Keratinocyte (primary cell): Measurements from ENCODE around the gene SH2D1B. TPM values are rescaled to one million over a fixed set of nuclear protein-coding genes. Genes with fewer than 3 reads are reported as not detected.

ENCODE experiments used
- DNase-seq: peaks from one replicate; pipeline ENCODE4 v3.0.0-alpha.2; 2011; ENCODE audit warnings: low read depth, missing footprints, low spot score
- FAIRE-seq: peaks from 2 replicates; lab custom pipeline; 2011; peaks lifted over from hg19 to GRCh38; lab: Jason Lieb, UNC
- H2AFZ ChIP-seq: 2 replicates; pipeline ENCODE4 v1.6.0; 2012; ENCODE audit warnings: low read length, control low read depth, inconsistent platforms; ENCODE audit not compliant: control insufficient read depth
- H3K27ac ChIP-seq: 2 replicates; pipeline ENCODE4 v1.5.1; 2011; ENCODE audit warnings: low read length; ENCODE audit not compliant: control insufficient read depth, insufficient read depth
- H3K27me3 ChIP-seq: 3 replicates; pipeline ENCODE4 v1.6.0; 2011; ENCODE audit warnings: low read length; ENCODE audit not compliant: control insufficient read depth, insufficient read depth; ENCODE audit errors: extremely low read depth
- H3K36me3 ChIP-seq, 2 experiments: 2 replicates in 1 of 2; 3 replicates in 1 of 2; pipeline ENCODE4 v1.5.1; 2011; ENCODE audit warnings: low read length in 2 of 2, mild to moderate bottlenecking in 1 of 2; ENCODE audit not compliant: control insufficient read depth in 2 of 2, insufficient read depth in 2 of 2; ENCODE audit errors: extremely low read depth in 1 of 2
- H3K4me1 ChIP-seq: 3 replicates; pipeline ENCODE4 v1.5.1; 2011; ENCODE audit warnings: low read length; ENCODE audit not compliant: control insufficient read depth, insufficient read depth; ENCODE audit errors: extremely low read depth
- H3K4me2 ChIP-seq: 3 replicates; pipeline ENCODE4 v1.6.0; 2011; ENCODE audit warnings: low read depth, low read length; ENCODE audit not compliant: control insufficient read depth, insufficient read depth; ENCODE audit errors: extremely low read depth
- H3K4me3 ChIP-seq, 3 experiments: fragments of 200-600 bp in 1 of 3; sonication (generic) in 1 of 3; 2 replicates in 2 of 3; 3 replicates in 1 of 3; pipeline ENCODE4 v1.5.1; 2011 to 2016; ENCODE audit warnings: low read length in 3 of 3, mild to moderate bottlenecking in 3 of 3, control low read depth in 2 of 3, inconsistent platforms in 1 of 3, low read depth in 1 of 3, mixed read lengths in 1 of 3, mixed run types in 1 of 3, moderate library complexity in 1 of 3; ENCODE audit not compliant: control insufficient read depth in 2 of 3, insufficient read depth in 2 of 3; ENCODE audit errors: extremely low read depth in 1 of 3
- H3K79me2 ChIP-seq: 2 replicates; pipeline ENCODE4 v1.6.0; 2012; ENCODE audit warnings: low read length; ENCODE audit not compliant: control insufficient read depth, insufficient read depth
- H3K9ac ChIP-seq: 3 replicates; pipeline ENCODE4 v1.6.0; 2011; ENCODE audit warnings: low read length; ENCODE audit not compliant: control insufficient read depth, insufficient read depth; ENCODE audit errors: extremely low read depth
- H3K9me1 ChIP-seq: 3 replicates; pipeline ENCODE4 v1.6.0; 2011; ENCODE audit warnings: low read length; ENCODE audit not compliant: control insufficient read depth, insufficient read depth; ENCODE audit errors: extremely low read depth
- H3K9me3 ChIP-seq: 2 replicates; pipeline ENCODE4 v1.5.1; 2012; ENCODE audit warnings: low read depth, low read length; ENCODE audit not compliant: control insufficient read depth
- H4K20me1 ChIP-seq: 3 replicates; pipeline ENCODE4 v1.6.0; 2011; ENCODE audit warnings: low read length; ENCODE audit not compliant: control insufficient read depth, insufficient read depth; ENCODE audit errors: extremely low read depth
- CTCF ChIP-seq, 3 experiments: IDR thresholded peaks in 1 of 3; conservative IDR thresholded peaks in 1 of 3; optimal IDR thresholded peaks in 1 of 3; 2 replicates in 2 of 3; 3 replicates in 1 of 3; pipeline versions ENCODE3 to v1.5.1; 2011; ENCODE audit warnings: low read length in 3 of 3, mild to moderate bottlenecking in 3 of 3, moderate library complexity in 2 of 3, control low read depth in 1 of 3, inconsistent platforms in 1 of 3; ENCODE audit not compliant: insufficient read depth in 2 of 3; ENCODE audit errors: extremely low read depth in 1 of 3
- EZH2 ChIP-seq: IDR thresholded peaks from one replicate; pipeline ENCODE4 v1.6.1; 2012; ENCODE audit warnings: inconsistent platforms, mild to moderate bottlenecking, low read length, moderate library complexity
- dilution Hi-C: fragments of 300-500 bp; cut with MboI; formaldehyde crosslinking; loops from one replicate; pipeline ENCODE4 v1.7.0; 2020; ENCODE audit warnings: low sequenced_read_pairs; ENCODE audit not compliant: extremely low pct_ligation_motif_present
- polyA plus RNA-seq, 5 experiments: library from polyadenylated mRNA; depleted of rRNA in 3 of 5; stranded (reverse) in 3 of 5; stranded (forward) in 1 of 5; unstranded in 1 of 5; fragments of >200 nt; gene quantifications; 1 replicate in 1 of 5; 2 replicates in 3 of 5; 3 replicates in 1 of 5; pipeline versions ENCODE4 v1.2.1 to v1.2.3, GENCODE V29; 2011 to 2012; ENCODE audit warnings: missing spikeins in 2 of 5, low read depth in 1 of 5, low replicate concordance in 1 of 5

The SH2D1B gene
- polyA plus RNA-seq, 1 donor (not counting 4 experiments of a cell fraction or from before 2014, with no cell fraction given): not detected

GRCh38 chr1:162373541-162374260 is 38.2 kb downstream of the SH2D1B start:
- FAIRE-seq: no peak
- H3K4me2 ChIP-seq: no peak overlapping the region
- no peak for DNase-seq

GRCh38 chr1:162373072-162373427 is 38.9 kb downstream of the SH2D1B start:
- H4K20me1 ChIP-seq: no peaks in the 10 kb centered on the region
- H2AFZ ChIP-seq: no peak overlapping the region
- no peak overlapping the region for H3K4me3 ChIP-seq
- H3K27me3 ChIP-seq: no peaks in the 10 kb centered on the region
- H3K4me2 ChIP-seq: no peak overlapping the region
- FAIRE-seq (no peak), DNase-seq (no peak)
- H3K9me3 ChIP-seq: no peaks in the 10 kb centered on the region
- no peak overlapping the region for H3K27ac ChIP-seq
- no peak overlapping the region for H3K9ac ChIP-seq
- H3K36me3 ChIP-seq: no peaks in the 10 kb centered on the region
- peaks cover 29% of the 10 kb centered on the region for H3K4me1 ChIP-seq
- H3K9me1 ChIP-seq: no peaks in the 10 kb centered on the region
- no peak for TF ChIP-seq EZH2
- TF ChIP-seq CTCF (optimal IDR thresholded peaks at IDR 0.05 in 1 of 3, IDR thresholded peaks at IDR 0.05 in 1 of 3, conservative IDR thresholded peaks at IDR 0.05 in 1 of 3; ENCODE audit: extremely low read depth in 1 of 3, insufficient read depth in 2 of 3, low read length in 3 of 3): no peak
- no peaks in the 10 kb centered on the region for H3K79me2 ChIP-seq
- dilution Hi-C loops: no loop called here

More at GRCh38 chr1:162373541-162374260, 38.2 kb downstream of the SH2D1B start:
- dilution Hi-C loops: no loop called here
- Histone ChIP-seq H3K4me3 (no peak overlapping the region), H3K9me1 (no peaks in the 10 kb centered on the region), H3K9ac (no peak overlapping the region), H3K79me2 (no peaks in the 10 kb centered on the region), H3K4me1 (peaks cover 29% of the 10 kb centered on the region), H2AFZ (no peak overlapping the region), H4K20me1 (no peaks in the 10 kb centered on the region), H3K27ac (no peak overlapping the region), H3K36me3 (no peaks in the 10 kb centered on the region), H3K9me3 (no peaks in the 10 kb centered on the region), H3K27me3 (no peaks in the 10 kb centered on the region)
- TF ChIP-seq CTCF (optimal IDR thresholded peaks at IDR 0.05 in 1 of 3, IDR thresholded peaks at IDR 0.05 in 1 of 3, conservative IDR thresholded peaks at IDR 0.05 in 1 of 3; ENCODE audit: extremely low read depth in 1 of 3, insufficient read depth in 2 of 3, low read length in 3 of 3) (no peak), EZH2 (no peak)
